ENCODE data around the gene NKX2-3.

Gene NKX2-3

DNA sequence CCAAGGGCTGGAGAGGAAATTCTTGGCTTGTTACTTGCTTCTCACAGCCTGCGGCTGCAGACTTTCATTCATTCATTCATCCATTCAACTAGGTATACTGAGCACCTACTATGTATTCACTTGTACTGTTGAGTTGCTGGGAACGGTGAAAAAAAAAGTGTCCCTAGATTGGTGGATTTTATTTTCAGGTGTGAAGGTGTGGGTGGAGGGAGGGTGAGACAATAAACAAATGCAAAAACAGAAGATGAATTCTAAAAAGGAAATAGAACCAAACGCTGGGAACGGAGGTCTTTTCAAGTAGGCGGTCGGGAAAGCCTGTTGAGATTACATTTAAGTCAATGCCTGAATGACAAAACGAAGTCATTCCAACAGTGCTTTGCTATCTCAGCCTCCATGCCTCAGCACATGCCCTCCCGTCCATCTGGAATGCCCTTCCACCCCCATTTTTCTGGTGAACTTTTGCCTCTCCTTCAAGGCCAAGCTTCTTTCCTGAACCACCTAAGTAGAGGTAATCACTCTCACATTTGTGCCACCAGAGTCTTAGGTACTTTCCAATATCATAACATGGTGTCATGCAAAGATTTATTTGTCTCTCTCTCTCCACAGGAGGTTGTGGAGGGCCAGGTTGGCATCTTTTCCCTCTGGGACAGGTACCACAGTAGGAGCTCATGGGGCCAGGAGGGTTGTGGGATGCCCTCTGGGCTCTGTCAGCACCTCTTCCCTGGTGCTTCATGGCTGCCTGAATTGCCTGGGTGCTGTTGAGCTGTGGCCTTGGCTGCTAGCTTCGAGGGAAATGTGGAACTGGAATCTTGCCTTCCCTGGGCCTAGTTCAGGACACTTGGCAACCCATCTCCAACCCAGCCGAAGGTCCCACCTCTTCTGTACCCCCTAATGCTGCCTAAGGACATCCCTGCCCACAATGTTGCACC lies 5.5 kb downstream of the NKX2-3 start:
- no peak for DNase-seq (ENCODE audit: low read depth in 2 of 2)

DNA sequence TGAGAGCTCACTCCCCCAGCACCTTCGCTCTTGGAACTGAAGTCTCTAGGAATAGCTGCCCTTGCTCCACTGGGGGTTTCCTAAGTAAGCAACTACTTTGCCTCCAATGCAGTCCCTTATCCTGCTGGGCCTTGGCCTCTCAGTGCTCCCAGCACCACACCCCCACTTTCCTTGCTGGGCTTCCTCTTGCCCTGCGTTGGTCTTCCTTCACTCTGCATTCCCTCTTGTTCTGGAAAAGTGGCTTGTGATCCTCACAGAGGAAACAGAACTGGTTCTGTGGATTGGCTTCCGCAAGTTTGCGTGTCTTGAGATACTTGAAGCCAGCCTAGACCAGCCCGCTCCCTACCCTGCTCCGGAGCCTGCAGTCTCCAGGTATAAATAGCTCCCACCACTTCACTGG lies 6.4 kb downstream of the NKX2-3 start:
- no peak for DNase-seq (ENCODE audit: low read depth in 2 of 2)

DNA sequence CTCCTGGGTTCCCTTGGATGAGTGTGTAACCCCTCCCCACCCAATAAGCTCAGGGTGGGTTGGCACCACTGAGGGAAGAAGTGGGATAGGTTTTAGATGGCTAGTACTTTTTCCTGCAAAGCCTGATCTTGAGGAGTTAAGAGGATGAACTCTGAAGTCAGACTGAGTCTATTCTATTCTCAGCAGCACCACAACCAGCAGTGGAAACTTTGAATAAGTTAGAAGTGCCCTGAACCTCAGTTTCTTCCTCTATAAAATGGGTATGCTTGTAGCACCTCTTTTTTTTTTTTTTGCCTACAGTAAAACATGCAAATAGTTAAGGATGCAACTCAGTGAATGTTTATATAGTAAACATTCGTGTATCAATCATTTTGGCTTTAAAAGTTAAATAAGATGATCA lies 7.1 kb downstream of the NKX2-3 start:
- DNase-seq (ENCODE audit: low read depth in 2 of 2), result no peak

DNA sequence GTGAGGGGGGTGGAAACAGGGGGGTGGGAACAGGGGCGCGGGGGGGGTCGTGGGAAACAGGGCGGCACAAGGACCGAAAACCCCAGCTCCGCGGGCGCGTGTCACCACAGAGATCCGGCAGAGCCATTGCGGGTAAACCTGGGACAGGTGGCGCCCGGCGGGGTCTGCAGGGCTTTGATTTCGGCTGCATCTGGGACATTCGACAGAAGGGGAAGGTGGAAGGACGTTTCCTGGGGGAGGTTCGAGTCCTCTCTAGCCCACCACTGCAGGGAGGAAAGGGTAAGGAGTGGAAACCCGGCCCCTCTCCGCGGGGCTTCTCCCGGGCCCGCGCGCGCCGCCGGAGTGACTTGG lies 7.5 kb downstream of the NKX2-3 start:
- no peak for DNase-seq (ENCODE audit: low read depth in 2 of 2)

DNA sequence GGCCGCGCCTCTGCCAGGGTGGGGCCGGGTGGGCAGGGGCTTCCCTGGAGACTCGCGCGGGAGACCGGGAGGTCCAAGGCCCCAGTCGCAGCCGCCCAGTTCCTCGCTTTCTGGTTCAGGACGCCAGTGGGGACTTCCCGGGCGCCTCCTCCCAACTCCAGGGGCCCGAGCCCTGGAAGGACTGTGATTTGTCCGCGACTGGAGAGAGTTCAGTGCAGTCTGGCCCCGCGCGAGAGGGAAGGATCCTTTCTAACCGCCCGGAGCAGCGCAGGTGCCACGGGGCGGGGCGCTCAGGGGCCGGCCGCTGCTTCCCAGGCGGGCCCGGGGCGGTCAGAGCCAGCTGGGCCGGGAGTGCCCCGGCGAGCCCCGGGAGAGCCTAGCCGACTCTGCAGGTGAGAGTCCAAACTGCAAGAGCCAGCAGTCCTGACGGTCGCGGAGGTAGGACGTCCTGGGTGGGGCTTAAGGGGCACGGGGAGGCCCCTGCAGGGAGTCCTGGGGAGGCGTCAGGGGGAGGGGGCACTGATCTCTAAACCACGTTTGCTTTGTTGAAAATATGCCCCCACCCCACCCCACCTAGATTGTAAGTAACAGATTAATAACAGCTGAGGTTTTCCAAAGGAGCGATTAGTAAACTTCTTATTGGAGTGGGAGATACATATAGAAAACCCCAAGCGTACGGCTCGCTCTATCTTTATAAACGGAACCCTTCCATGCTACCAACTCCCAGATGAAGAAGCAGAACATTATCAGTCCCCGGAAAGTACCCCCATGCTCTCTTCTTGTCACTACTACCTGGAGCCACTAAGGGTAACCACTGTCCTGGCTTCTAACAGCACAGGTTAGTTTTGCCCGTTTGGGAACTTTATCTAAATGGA lies 8.2 kb downstream of the NKX2-3 start:
- DNase-seq (ENCODE audit: low read depth in 2 of 2), result no peak

DNA sequence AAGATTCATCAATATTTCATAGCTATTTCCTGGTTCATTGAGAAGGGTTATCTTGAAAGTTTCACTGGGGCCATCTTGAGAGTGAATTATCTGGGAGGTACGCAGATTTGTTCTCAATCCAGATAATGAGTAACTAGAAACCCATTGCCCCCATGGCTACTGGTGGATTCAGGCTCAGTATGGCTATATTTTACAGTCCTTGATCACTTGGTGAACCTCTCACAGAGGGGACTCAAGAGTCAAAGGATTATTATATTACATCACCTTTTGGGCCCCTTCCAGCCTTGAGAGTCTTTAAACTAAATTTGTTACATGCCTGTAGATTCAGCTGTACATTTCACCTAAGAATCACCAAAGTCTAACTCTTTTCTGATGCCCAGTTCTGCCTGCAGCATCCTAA lies 11.6 kb downstream of the NKX2-3 start:
- DNase-seq (ENCODE audit: low read depth in 2 of 2), result no peak

DNA sequence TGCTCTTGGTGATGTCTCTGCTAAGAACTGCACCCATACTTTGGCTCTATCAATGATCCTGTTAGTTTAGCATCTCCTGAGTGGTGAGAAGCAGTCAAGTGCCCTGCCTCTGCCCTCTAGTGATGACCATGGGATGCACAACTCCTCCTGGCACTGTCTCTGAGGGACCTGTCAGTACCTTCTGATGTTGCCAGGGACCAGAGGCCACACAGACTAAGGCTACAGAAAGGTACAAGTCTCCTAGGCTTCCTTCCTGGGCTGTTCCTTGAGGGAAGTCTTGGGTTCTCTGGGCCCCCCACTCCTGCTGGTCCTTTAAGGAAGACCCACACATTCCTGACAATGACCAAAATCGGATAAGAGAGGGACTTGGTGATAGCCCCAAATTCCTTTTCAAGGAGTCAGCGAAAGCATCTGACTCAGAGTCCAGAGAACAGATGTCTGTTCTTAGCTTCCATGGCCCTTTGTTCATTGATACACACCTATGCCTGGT lies 15.3 kb downstream of the NKX2-3 start:
- no peak for DNase-seq (ENCODE audit: low read depth in 2 of 2)

DNA sequence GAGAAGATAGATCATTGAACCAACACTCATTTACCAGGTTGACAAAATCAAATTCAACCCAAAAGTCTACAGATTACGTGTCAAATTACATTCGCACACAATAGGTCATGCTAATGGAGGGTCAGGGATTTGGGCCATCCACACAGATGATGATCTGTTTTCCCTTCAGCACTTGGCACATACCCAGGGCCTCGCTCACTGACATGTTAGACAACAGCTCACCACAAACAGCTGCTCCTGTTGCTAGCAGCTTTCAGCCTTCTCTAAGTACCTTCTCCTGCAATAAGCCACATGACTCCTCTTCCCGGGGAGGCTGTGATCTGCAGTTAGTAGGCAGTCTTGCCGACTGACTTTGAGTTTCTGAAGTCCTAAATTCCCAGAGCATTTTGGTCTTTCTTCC lies 18.4 kb downstream of the NKX2-3 start:
- DNase-seq (ENCODE audit: low read depth in 2 of 2), result no peak

DNA sequence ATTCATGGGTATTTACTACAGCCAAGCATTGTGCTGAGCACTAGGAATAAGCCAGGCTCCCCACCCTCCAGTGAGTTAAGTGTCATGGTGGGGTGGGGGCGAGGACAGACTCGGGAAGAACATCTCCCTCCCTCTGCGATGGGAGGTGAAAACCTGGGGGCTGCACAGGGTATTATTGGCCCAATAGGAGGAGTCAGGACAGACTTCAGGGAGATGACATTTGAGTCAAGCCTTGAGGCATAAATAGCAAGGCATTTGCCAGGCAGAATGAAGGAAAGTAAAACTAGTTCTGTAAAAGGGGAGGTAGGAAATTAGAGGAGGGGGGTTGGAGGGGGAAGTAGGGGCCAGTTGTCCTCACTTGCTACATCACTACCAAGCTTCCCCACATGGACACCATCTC lies 18.9 kb downstream of the NKX2-3 start:
- DNase-seq (ENCODE audit: low read depth in 2 of 2), result no peak

DNA sequence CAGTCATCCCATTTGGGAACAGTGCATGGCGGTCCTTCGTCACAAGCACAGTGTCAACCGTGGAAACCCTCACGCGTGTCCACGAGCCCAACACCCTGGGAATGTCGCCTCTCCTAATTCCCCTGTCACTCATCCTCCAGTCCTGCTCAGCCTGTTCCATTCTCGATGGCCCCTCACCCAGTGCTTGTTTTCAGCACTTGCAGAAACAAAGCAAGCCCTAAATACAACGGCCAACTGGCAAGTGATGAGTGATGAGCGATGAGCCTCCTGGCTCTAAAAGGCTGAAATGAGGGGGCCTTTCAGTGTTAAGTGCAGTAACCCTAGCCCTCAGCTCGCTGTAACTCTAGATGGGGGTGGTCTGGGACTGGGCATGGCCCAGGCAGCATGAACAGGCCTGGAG lies 22.6 kb downstream of the NKX2-3 start:
- DNase-seq (ENCODE audit: low read depth in 2 of 2), result no peak

DNA sequence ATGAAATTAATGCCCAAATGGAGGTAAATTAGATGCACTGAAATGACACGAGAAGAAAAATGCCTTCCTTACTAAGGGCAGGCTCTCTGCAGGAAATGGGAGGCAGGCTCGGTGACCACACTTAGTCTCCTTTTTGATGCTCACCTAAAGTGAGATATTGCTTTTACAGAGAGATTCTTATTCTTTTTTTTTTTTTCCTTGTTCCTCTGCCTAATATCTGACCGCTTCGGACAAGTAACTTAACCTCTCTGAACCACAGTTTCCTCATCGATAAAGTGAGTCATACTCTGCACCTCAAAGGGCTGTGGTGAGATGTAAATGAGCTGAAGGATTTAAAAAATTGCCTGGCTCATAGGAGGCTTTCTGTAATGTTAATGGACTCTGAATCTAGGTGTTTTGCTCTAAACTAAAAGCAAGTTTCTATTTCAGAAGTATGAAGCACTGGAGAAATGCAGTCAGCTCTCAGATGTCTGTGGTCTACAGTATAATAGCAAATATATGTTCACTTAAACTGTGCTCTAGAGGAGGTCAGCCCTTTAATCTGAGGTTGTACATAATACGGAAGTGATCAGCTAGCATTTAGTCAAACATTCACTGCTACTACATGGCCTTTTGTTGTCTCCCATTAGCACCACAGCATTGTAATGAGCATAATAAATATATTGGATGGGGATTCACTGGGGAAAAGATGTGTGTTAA lies 23.2 kb downstream of the NKX2-3 start:
- no peak for DNase-seq (ENCODE audit: low read depth in 2 of 2)

DNA sequence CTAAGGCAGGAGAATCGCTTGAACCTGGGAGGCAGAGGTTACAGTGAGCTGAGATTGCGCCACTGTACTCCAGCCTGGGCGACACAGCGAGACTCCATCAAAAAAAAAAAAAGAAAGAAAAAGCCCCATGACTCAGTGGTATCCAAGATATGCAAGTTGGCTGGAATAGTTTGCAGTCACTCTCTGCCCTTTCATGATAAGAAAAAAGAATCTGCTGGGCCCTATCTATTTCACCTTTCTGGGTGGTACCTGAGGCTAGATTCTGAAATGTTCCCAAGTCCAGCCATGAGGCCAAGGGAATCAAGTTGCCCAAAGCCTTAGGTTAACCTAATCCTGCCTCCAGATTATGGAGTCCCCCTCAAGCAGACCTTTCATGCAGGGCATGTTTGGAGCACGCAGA lies 24.3 kb downstream of the NKX2-3 start:
- DNase-seq (ENCODE audit: low read depth in 2 of 2), result no peak

DNA sequence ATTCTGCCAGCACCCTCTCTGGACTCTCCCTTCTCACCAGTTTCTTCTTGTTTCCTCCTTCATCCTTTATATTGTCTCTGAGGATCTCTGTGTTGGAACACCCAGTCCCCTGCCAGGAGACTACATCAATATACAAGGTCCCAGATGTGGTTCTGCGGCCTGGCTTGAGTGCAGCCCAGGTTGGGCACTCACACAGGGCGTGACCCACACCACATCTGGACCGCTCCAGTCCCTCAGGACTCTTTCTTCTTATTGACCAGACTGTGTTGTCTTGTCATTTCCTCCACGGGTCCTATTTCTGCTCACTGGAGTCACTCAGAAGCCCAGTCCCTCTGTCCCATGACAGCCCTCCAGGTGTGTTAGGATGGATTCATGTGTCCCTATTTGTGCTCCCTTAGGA lies 26.0 kb downstream of the NKX2-3 start:
- DNase-seq (ENCODE audit: low read depth in 2 of 2), result no peak

DNA sequence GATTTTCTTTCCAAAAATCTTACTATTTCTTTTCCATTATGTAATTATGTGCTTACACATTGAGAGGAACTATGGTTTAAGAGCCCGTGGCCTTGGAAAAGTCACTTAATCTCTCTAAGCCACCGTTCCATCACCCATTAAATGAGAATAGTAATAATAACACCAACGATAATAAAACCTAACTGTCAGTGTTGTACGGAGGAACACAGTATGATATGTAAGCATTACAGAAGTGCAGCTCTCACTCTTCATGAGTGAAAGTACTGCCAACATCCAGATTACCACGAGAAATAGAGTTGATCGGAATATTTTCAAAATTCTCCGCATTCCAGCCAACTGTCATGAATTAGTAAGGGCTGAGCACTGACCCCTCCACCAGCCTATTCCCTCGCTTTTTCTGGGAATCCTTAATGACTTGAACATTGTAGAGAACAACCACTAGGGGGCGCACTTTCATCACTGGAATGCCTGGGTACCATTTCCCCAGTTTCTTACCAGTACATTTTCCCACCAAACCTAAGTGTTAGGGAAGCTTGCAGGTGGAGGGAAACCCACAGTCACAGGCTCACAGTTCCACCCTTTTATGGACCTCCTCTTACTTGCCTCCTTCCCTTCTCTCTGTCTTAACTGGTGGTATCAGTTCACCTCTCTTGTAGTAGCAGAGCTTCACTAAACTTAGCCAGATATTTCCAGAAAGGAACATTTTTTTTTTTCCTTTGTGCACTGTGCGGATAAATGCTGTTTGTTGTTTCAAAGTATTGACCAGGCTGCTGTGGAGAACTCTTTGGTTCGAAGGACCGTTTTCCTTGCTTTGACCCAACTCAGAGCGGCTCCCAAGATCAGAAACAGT lies 27.8 kb downstream of the NKX2-3 start:
- peak in 1 of 2 donors; percentile 14 for DNase-seq (ENCODE audit: low read depth in 2 of 2)

DNA sequence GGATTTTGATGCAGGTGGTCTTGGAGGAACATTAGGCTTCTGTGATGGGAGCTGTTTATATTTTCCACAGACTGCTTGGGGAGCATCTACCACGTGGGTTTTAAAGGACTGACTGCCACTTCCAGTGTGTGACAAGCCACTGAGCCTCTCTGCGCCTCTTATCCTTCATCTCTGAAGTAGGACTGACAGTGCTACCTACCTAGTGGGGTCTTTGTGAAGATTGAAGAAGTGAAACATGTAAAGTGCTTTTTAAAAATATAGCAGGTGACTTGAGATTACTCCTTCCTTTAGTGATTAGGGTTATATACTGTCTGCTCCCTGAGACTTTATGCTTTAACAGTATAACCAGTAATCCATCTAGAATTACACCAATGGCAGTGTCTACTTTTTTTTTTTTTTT lies 29.9 kb downstream of the NKX2-3 start:
- DNase-seq (ENCODE audit: low read depth in 2 of 2), result no peak

DNA sequence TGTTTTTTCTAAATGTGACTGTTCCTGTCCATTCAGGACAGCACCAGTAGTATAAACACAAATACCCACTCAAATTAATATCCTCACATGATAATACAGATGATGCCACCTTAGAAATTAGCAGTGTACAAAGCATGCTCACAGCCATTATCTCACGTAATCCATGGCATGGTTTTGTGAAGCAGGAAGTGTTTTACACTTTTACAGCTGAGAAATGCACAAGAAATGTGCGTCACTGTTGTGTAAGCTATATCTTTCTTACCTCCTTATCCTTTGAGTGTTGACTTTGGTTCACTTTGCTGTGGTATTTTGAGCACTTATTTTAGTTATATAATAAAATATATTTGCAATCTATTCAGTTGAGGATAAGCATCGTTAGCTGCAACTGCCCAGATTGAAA lies 31.6 kb downstream of the NKX2-3 start:
- no peak for DNase-seq (ENCODE audit: low read depth in 2 of 2)

DNA sequence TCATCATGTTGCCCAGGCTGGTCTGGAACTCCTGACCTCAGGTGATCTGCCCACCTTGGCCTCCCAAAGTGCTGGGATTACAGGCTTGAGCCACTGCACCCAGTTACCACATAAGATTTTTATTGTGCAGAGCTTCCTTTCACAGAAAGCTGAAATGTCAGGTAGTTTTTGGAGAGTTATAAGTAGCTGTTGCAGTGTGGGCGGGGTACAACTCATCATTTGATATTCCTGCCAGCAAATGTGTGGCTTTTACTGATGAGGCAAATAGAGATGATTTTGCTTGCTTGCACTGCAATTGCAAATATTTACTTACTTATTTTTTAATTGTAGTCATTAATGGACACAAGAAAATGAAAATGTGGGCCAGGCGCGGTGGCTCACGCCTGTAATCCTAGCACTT lies 32.4 kb downstream of the NKX2-3 start:
- DNase-seq (ENCODE audit: low read depth in 2 of 2), result no peak

DNA sequence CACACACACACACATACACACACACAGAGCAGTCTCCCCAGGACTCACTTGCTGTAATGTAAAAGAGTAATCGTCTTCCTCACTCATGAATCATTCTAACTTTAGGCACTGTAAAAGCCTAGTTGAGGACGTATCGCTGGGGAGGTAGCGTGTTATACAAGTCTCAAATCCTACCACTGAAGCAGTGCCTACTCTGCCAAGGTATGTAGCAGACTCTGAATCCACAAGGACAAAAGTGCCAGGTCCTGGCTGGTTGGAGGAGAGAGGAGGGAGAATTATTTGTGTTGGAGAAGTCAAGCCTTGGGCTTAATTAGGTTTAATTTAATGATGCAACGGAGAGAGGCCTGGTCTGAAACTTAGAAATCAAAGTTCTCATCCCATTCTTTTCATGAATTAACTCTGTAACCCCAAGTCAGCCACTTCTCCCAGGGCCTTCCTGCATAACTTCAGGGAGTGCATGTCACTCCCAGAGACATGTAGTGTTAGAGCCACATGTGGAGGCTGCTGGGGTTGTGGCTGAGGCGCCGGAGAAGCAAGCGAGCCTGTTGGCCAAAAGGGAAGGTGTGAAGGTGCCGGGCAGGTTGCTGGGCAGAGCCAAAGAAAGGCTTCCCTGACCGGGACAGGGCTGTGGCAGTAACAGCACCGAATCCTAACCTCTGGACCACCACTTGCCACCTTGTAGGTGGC lies 36.7 kb downstream of the NKX2-3 start:
- DNase-seq (ENCODE audit: low read depth in 2 of 2), result no peak

DNA sequence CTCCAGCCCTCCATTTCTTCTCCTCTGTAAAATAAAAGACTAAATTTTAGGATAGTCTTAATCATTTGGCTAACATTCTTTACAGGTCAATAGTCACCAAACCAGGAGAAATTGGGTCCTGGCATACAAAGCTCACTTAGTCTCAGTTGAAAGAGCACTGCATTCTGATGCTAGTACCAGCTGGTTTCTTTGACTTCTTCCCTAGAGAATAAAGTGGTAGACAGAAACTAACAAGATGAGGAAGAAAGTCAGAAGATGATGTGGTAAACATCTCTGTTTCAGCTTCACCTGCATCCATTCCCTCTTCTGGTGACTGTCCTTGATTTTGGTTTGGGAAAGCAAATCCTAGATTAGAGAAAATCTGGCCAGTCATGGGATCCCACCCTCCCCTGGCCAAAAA lies 37.2 kb downstream of the NKX2-3 start:
- no peak for DNase-seq (ENCODE audit: low read depth in 2 of 2)

DNA sequence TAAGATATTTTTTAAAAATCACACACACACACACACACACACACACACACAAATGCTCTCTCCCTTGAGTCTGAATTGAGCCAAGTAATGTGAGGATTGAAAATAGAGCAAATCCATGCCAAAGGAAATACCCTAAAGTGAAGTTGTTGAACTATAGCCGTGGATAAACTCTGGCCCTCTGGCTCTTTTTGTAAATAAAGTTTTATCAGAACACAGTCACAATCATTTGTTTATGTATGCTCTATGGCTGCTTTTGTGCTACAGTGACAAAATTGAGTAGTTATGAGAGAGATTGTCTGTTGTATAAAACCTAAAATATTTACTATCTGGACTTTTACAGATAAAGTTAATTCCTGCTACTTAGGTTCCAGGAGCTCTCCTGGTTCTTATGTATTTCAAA lies 39.1 kb downstream of the NKX2-3 start:
- no peak for DNase-seq (ENCODE audit: low read depth in 2 of 2)

DNA sequence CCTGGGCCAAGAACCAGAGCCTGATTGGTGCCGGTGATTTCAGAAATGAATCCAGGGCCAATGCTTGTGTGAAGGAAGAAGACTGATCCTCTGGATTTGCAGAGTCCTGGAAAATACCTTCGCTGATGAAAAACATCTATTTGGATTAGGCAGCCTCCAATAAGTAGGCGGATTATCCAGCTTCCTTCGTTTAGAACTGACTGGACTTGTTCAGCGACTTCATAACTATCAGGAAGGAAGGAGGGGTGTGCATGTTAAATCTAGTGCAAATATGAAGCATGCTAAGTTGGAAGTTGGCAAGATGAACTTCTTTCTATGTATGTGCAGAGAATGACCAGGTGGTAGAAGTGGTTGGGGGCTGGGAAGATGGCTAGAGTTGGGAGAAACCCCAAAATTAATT lies 41.0 kb downstream of the NKX2-3 start:
- DNase-seq (ENCODE audit: low read depth in 2 of 2), result no peak
